Measurements from ENCODE around the gene OR5J2.

- TF ChIP-seq, protein P1, sequence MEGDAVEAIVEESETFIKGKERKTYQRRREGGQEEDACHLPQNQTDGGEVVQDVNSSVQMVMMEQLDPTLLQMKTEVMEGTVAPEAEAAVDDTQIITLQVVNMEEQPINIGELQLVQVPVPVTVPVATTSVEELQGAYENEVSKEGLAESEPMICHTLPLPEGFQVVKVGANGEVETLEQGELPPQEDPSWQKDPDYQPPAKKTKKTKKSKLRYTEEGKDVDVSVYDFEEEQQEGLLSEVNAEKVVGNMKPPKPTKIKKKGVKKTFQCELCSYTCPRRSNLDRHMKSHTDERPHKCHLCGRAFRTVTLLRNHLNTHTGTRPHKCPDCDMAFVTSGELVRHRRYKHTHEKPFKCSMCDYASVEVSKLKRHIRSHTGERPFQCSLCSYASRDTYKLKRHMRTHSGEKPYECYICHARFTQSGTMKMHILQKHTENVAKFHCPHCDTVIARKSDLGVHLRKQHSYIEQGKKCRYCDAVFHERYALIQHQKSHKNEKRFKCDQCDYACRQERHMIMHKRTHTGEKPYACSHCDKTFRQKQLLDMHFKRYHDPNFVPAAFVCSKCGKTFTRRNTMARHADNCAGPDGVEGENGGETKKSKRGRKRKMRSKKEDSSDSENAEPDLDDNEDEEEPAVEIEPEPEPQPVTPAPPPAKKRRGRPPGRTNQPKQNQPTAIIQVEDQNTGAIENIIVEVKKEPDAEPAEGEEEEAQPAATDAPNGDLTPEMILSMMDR (IDR thresholded peaks at IDR 0.05), result no peak
- TF ChIP-seq EP300 (IDR thresholded peaks at IDR 0.05), result no peak
- TF ChIP-seq POLR2A (IDR thresholded peaks at IDR 0.05), result no peak
- TF ChIP-seq POLR2AphosphoS5 (IDR thresholded peaks at IDR 0.05), result no peak
Measured at GRCh38 chr11:56163804-56164203, 12.6 kb upstream of the OR5J2 start.

All from stomach (tissue), 4 donors.